Heart right ventricle (tissue), 16 donors: ENCODE results near the gene ZFPL1. TPM values are rescaled to one million over a fixed set of nuclear protein-coding genes. Genes with fewer than 3 reads are reported as not detected.
A peak's percentile ranks its signal among the peaks of the same experiment; 100 is the strongest.

Source experiments
- ATAC-seq, 8 donors: fragments of 200-7000 bp; cut with Tn5 transposase; one replicate each; pipeline ENCODE4 v1.9.1; 2020; ENCODE audit warnings: mild to moderate bottlenecking in 8 of 8, moderate library complexity in 8 of 8, moderate number of reproducible peaks in 1 of 8
- DNase-seq, 2 donors: peaks; one replicate each; pipeline ENCODE4 v3.0.0-alpha.2; 2020
- H3K27ac ChIP-seq, 10 donors: fragments of 200-600 bp; sonication (generic) in 2 of 10; one replicate each; pipeline versions ENCODE4 v1.5.0 to v1.8.0; 2020 to 2022; ENCODE audit warnings: mild to moderate bottlenecking in 3 of 10
- H3K27me3 ChIP-seq, 7 donors: fragments of 200-600 bp; one replicate each; pipeline ENCODE4 v1.8.0; 2021 to 2022; ENCODE audit warnings: mild to moderate bottlenecking in 2 of 7
- H3K36me3 ChIP-seq, 9 donors: fragments of 200-600 bp; sonication (generic) in 1 of 9; one replicate each; pipeline versions ENCODE4 v1.5.0 to v1.8.0; 2020 to 2022; ENCODE audit warnings: mild to moderate bottlenecking in 2 of 9
- H3K4me1 ChIP-seq, 9 donors: fragments of 200-600 bp; sonication (generic) in 1 of 9; one replicate each; pipeline versions ENCODE4 v1.5.0 to v1.8.0; 2020 to 2022; ENCODE audit warnings: mild to moderate bottlenecking in 4 of 9
- H3K4me3 ChIP-seq, 10 donors: fragments of 200-600 bp; sonication (generic) in 2 of 10; one replicate each; pipeline versions ENCODE4 v1.5.0 to v1.8.0; 2020 to 2022; ENCODE audit warnings: mild to moderate bottlenecking in 7 of 10, moderate library complexity in 2 of 10
- H3K9me3 ChIP-seq, 11 donors: fragments of 200-600 bp in 10 of 11; sonication (generic) in 2 of 11; one replicate each; pipeline versions ENCODE4 v1.5.0 to v1.8.0; 2013 to 2022; ENCODE audit warnings: mild to moderate bottlenecking in 2 of 11, control low read depth in 1 of 11, moderate library complexity in 1 of 11
- CTCF ChIP-seq, 9 donors: fragments of 200-600 bp; sonication (generic) in 2 of 9; IDR thresholded peaks; one replicate each; pipeline versions ENCODE4 v1.5.0 to v1.8.0; 2021 to 2022; ENCODE audit warnings: antibody characterized with exemption in 9 of 9, mild to moderate bottlenecking in 5 of 9, moderate library complexity in 1 of 9
- WGBS, 2 donors: extraction: QIAGEN DNeasy Blood & Tissue Kit; methylation state at CpG; one replicate each; pipeline ENCODE4 v1.1.7; 2013; ENCODE audit warnings: inconsistent platforms in 1 of 2; 5-methylcytosine and 5-hydroxymethylcytosine counted together
- intact Hi-C, 10 donors: fragments of 100-400 bp; cut with DNase I; formaldehyde crosslinking; loops; one replicate each; pipeline versions ENCODE4 v1.11.1 to v1.14.2; 2022
- polyA plus RNA-seq, 2 donors: library from polyadenylated mRNA; stranded (reverse); fragments of 200-250 nt; gene quantifications; one replicate each; pipeline ENCODE4 v1.2.3, GENCODE V29; 2013
- total RNA-seq, 10 donors: library from RNA; stranded (reverse); fragmentation: NEBNext Ultra II Directional in 3 of 10; extraction: Animal tissue kit (Norgen Biotek cat#: 25700) in 3 of 10; gene quantifications; one replicate each; pipeline versions ENCODE4 v1.2.1 to v1.2.4, GENCODE V29; 2021 to 2023
- donor health status: Arrhythmogenic right ventricular cardiomyopathy.
- donor health status: ischemic (EF 13 %, LVEDD 7.1; RV severe dilation, severe dysfunction).
- donor health status: healthy with polysubstance abuse.
- donor health status: DM: no; HTN: yes; CAD: no.
- donor health status: DM: no; HTN: no; CAD: no.
- donor health status: ischemic (EF 25% LVEDD 6.9; RV normal size, moderate dysfunction).
- donor health status: ischemic (EF 25% LVEDD 5.7; RV mildly dilated, moderate dysfunction).
- donor health status: healthy.
- donor health status: DM: yes; HTN: yes; CAD: no.
- donor health status: Ischemic cardiomyopathy.
- donor health status: ischemic (EF 35%, LVEDD 5.7; RV mildly dilated, moderate dysfunction).
- donor health status: nonischemic (EF 11% LVEDD 7.7; RV severe dilation, severe dysfunction).
- donor health status: DM: yes; HTN: yes; CAD: no.
- donor health status: PGD.
- donor health status: ischemic (EF 29% LVEDD 5.4; RV normal size, mild dysfunction).
- donor health status: nonischemic (EF 23%, LVEDD 6.1; RV moderate dilation, normal function).

The ZFPL1 gene
- total and polyA plus RNA-seq, 12 donors: 21.5 to 49.2 (median 25.6) TPM

DNA sequence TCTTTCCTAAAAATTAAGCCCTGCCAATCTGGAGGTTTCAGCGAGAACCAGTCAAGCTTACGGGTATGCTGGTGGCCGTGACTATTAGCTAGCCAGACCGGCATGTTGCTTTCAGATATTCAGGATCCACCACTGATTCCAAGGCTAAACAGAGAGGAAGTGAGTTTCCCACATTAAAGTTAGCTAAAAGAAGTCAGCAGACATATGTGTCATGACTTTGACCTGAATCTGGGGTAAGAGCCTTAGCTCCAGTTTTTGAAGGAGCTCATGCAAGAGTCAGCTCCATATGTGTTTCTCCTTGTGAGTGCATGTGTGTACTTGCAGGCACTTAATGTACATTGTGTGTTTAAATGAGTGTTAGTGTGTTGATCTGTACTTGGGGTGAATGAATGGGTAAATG lies 1.4 kb downstream of the ZFPL1 start:
- H3K9me3 ChIP-seq: no peaks in the 10 kb centered on the region
- intact Hi-C loops: loop anchor here in 5 of 10 donors (2.0 to 10.0 kb wide), 6 partner anchors 37 to 161 kb away; partner anchors contain the start of genes ARL2 (in 1 of the 5), FAU (in 1 of the 5), MRPL49 (in 1 of the 5) and PPP2R5B (in 1 of the 5)
- no peak for TF ChIP-seq CTCF (IDR thresholded peaks at IDR 0.05)
- no peak overlapping the region for H3K27ac ChIP-seq
- H3K36me3 ChIP-seq: peaks cover 0 to 58% (median 17%) of the 10 kb centered on the region in 9 donors
- ATAC-seq (no peak), DNase-seq (no peak)
- H3K4me3 ChIP-seq: peak overlapping the region in 3 of 10 donors; percentile 70 to 82 (median 73)
- no peaks in the 10 kb centered on the region for H3K27me3 ChIP-seq
- peaks cover 6 to 34% (median 20%) of the 10 kb centered on the region in 9 donors for H3K4me1 ChIP-seq
- 88 to 94% methylated on average over 4 of the region's 4 CpGs for WGBS, 2 donors

DNA sequence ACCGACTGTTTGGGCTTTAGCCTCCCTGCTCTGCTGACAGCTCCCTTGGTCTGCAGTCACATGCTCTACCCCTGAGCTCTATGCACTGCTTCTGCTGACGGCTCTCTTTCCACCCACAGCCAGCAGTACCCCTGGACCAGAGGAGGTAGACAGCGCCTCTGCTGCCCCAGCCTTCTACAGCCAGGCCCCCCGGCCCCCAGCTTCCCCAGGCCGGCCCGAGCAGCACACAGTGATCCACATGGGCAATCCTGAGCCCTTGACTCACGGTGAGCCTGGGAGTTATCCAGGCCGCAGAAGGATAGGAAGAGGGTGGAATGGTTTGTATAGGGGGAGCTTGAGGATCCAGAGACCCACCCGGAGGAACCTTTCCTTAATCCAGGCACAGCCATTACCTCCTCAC lies 2.8 kb downstream of the ZFPL1 start:
- H3K9me3 ChIP-seq: no peaks in the 10 kb centered on the region
- WGBS, 2 donors: 93 to 94% methylated on average over 9 of the region's 9 CpGs
- TF ChIP-seq CTCF (IDR thresholded peaks at IDR 0.05): no peak
- peaks cover 6 to 28% (median 20%) of the 10 kb centered on the region in 9 donors for H3K4me1 ChIP-seq
- ATAC-seq: no peak
- peaks cover 0 to 52% (median 17%) of the 10 kb centered on the region in 9 donors for H3K36me3 ChIP-seq
- intact Hi-C loops: loop anchor here in 3 of 10 donors (5.0 to 10.0 kb wide), 3 partner anchors 40 to 162 kb away; partner anchors contain the start of genes ARL2 (in 1 of the 3) and PPP2R5B (in 1 of the 3)
- no peaks in the 10 kb centered on the region for H3K27me3 ChIP-seq
- DNase-seq: no peak
- H3K27ac ChIP-seq: no peak overlapping the region
- H3K4me3 ChIP-seq: no peak overlapping the region

DNA sequence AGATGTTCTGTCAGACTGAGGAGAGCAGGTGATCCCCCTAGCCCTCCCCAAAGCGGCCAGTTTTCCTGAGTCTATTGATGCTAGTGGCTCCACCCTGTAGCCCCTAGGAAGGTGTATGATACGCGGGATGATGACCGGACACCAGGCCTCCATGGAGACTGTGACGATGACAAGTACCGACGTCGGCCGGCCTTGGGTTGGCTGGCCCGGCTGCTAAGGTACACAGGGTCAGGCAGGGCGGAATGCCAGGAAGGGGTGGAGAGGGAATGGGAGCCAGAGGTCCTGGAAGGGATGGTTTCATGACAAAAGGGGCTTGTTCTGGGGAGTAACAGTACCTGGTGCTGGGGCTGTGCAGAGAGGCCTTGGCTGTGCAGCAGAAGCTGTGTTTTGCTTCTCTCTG lies 3.2 kb downstream of the ZFPL1 start:
- H3K27me3 ChIP-seq: no peaks in the 10 kb centered on the region
- H3K9me3 ChIP-seq: no peaks in the 10 kb centered on the region
- WGBS, 2 donors: 91% methylated on average over 11 of the region's 11 CpGs
- TF ChIP-seq CTCF (IDR thresholded peaks at IDR 0.05): no peak
- H3K4me3 ChIP-seq: no peak overlapping the region
- H3K4me1 ChIP-seq: peaks cover 6 to 27% (median 20%) of the 10 kb centered on the region in 9 donors
- intact Hi-C loops: loop anchor here in 3 of 10 donors (5.0 to 10.0 kb wide), 3 partner anchors 40 to 162 kb away; partner anchors contain the start of genes ARL2 (in 1 of the 3) and PPP2R5B (in 1 of the 3)
- H3K36me3 ChIP-seq: peaks cover 0 to 52% (median 17%) of the 10 kb centered on the region in 9 donors
- DNase-seq: no peak
- ATAC-seq: no peak
- no peak overlapping the region for H3K27ac ChIP-seq

DNA sequence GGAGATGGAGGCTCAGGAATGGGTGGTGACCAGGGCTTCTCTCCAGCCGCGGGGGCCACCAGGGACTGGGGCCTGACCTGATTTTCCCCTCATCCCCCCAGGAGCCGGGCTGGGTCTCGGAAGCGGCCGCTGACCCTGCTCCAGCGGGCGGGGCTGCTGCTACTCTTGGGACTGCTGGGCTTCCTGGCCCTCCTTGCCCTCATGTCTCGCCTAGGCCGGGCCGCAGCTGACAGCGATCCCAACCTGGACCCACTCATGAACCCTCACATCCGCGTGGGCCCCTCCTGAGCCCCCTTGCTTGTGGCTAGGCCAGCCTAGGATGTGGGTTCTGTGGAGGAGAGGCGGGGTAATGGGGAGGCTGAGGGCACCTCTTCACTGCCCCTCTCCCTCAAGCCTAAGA lies 3.8 kb downstream of the ZFPL1 start:
- intact Hi-C loops: loop anchor here in 3 of 10 donors (5.0 to 10.0 kb wide), 3 partner anchors 41 to 163 kb away; partner anchors contain the start of genes ARL2 (in 1 of the 3) and PPP2R5B (in 1 of the 3)
- WGBS, 2 donors: 92% methylated on average over 15 of the region's 15 CpGs
- Histone ChIP-seq H3K27me3 (no peaks in the 10 kb centered on the region), H3K27ac (no peak overlapping the region), H3K4me1 (peaks cover 6 to 23% (median 20%) of the 10 kb centered on the region in 9 donors), H3K36me3 (peaks cover 0 to 52% (median 17%) of the 10 kb centered on the region in 9 donors), H3K9me3 (no peaks in the 10 kb centered on the region), H3K4me3 (no peak overlapping the region)
- ATAC-seq: no peak
- TF ChIP-seq CTCF (IDR thresholded peaks at IDR 0.05): no peak
- DNase-seq: no peak
